ENCODE data around the gene LATS1. TPM values are rescaled to one million over a fixed set of nuclear protein-coding genes. Genes with fewer than 3 reads are reported as not detected.
A peak's percentile ranks its signal among the peaks of the same experiment; 100 is the strongest.

Gene LATS1
- total RNA-seq: 10 to 100 TPM in 5 of 6 experiments, 1 to 10 TPM in 1; 9.5 to 16.6 (median 10.9) TPM
- long read RNA-seq: 0 reads

- intact Hi-C loops (cut with DNase I): no loop called here
- TF ChIP-seq CTCF (IDR thresholded peaks at IDR 0.05) (no peak), POLR2A (IDR thresholded peaks at IDR 0.05) (peak; percentile 93)
- WGBS (ENCODE audit: insufficient coverage, low coverage, low lambda C conversion rate, missing lambda C conversion rate): 0% methylated on average over 28 of the region's 82 CpGs
Measured at GRCh38 chr6:149717588-149718458, at the start of gene LATS1. Gene LATS1 (minus strand): TSS chr6:149718101. CDS start chr6:149702126, 15,975 bp downstream.

GRCh38 chr6:149766156-149766769 lies 48.4 kb upstream of the LATS1 start:
- Histone ChIP-seq H3K27me3 (no peaks in the 10 kb centered on the region), H3K36me3 (peaks cover 0 to 5% (median 0%) of the 10 kb centered on the region in 4 donors), H3K27ac (no peak overlapping the region), H3K4me1 (peaks cover 0 to 10% (median 0%) of the 10 kb centered on the region in 4 donors), H3K4me3 (no peak overlapping the region), H3K9me3 (no peaks in the 10 kb centered on the region)
- no peak for TF ChIP-seq POLR2A (IDR thresholded peaks at IDR 0.05)
- TF ChIP-seq CTCF (IDR thresholded peaks at IDR 0.05): no peak
- WGBS (ENCODE audit: insufficient coverage, low coverage, low lambda C conversion rate, missing lambda C conversion rate): 25% methylated on average over 3 of the region's 3 CpGs
- intact Hi-C loops (cut with DNase I): no loop called here
- DNase-seq (no peak), ATAC-seq (peak in 3 of 4 donors; percentile 38 to 56 (median 53))

More at GRCh38 chr6:149717588-149718458, at the start of gene LATS1:
- Histone ChIP-seq H3K27ac (peak within 1 kb of the TSS; percentile 97 to 98 (median 98)), H3K36me3 (no peaks in the 10 kb centered on the region), H3K4me1 (peaks cover 0 to 12% (median 4%) of the 10 kb centered on the region in 4 donors), H3K4me3 (peak within 1 kb of the TSS; percentile 73 to 83 (median 77)), H3K27me3 (no peaks in the 10 kb centered on the region), H3K9me3 (no peaks in the 10 kb centered on the region)
- ATAC-seq: peak; percentile 88 to 96 (median 91)
- peak; percentile 93 to 96 (median 96) for DNase-seq

GRCh38 chr6:149763866-149764265 lies 46.0 kb upstream of the LATS1 start:
- TF ChIP-seq CTCF (IDR thresholded peaks at IDR 0.05): no peak
- TF ChIP-seq POLR2A (IDR thresholded peaks at IDR 0.05): no peak
- peaks cover 0 to 10% (median 0%) of the 10 kb centered on the region in 4 donors for H3K4me1 ChIP-seq
- no peak for ATAC-seq
- H3K27me3 ChIP-seq: no peaks in the 10 kb centered on the region
- no peak for DNase-seq
- intact Hi-C loops (cut with DNase I): no loop called here
- no peaks in the 10 kb centered on the region for H3K36me3 ChIP-seq
- no peak overlapping the region for H3K27ac ChIP-seq
- no peaks in the 10 kb centered on the region for H3K9me3 ChIP-seq
- H3K4me3 ChIP-seq: no peak overlapping the region

GRCh38 chr6:149761438-149761837 lies 43.5 kb upstream of the LATS1 start:
- WGBS (ENCODE audit: insufficient coverage, low coverage, low lambda C conversion rate, missing lambda C conversion rate): 67% methylated on average over 1 of the region's 1 CpG
- H3K4me1 ChIP-seq: peaks cover 0 to 3% (median 0%) of the 10 kb centered on the region in 4 donors
- no peak for DNase-seq
- no peaks in the 10 kb centered on the region for H3K27me3 ChIP-seq
- intact Hi-C loops (cut with DNase I): no loop called here
- no peak overlapping the region for H3K4me3 ChIP-seq
- H3K9me3 ChIP-seq: no peaks in the 10 kb centered on the region
- H3K36me3 ChIP-seq: no peaks in the 10 kb centered on the region
- no peak overlapping the region for H3K27ac ChIP-seq
- TF ChIP-seq POLR2A (IDR thresholded peaks at IDR 0.05): no peak
- no peak for TF ChIP-seq CTCF (IDR thresholded peaks at IDR 0.05)
- no peak for ATAC-seq
